ENCODE measurements around the gene SIK3.

The SIK3 gene

DNA sequence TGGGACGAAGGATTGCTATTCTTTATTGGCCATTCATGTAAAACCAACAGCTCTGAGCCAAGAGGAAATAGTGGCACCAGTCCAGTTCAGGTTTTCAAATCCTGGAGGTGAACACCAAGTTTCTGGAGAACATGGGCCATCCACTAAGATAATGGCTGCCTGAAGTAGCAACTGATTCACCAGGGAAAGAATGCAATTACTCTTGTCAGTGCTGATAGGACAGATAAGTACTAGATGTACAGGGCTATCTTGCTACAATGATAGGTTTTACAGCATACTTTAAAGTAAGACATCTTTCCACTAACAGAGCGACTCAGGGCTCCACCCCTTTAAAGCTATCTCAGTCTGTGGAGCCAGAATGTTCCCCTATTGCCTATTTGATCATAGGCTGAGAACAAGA is 224.0 kb downstream of the SIK3 start:
- no peak overlapping the region for H3K4me3 ChIP-seq
- H3K9ac ChIP-seq (ENCODE audit: insufficient read length): no peak overlapping the region
- H3K27ac ChIP-seq: no peak overlapping the region
- no peak for DNase-seq (ENCODE audit: low read depth, low spot score)
- no peaks in the 10 kb centered on the region for H3K9me3 ChIP-seq (ENCODE audit: low read depth, low read length)
- H3K36me3 ChIP-seq (ENCODE audit: insufficient read depth, low read length): peaks cover 46% of the 10 kb centered on the region; the same call in 1 of the 2 replicates
- TF ChIP-seq POLR2AphosphoS5 (IDR thresholded peaks at IDR 0.05; ENCODE audit: borderline replicate concordance, low read depth, low read length) (no peak), EZH2 (IDR thresholded peaks at IDR 0.05) (no peak)

DNA sequence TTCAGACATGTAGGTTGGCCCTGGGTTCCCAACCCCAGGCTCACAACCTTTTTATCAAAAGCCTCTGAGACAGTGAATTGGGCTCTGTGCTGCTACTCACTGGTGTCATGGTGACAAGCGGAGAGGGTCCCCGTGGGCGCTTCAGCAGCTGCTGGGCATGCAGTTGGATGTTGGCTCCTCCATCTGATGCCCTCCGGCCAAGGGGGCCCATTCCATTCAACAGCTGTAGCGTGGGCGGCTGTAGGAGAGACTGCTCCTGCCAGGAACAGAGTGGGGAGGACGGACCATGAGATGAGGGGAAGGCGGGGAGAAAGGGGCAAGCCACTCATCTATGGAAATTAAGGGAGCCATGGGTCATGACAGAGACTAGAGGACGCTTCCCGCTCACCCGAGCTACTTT is 224.8 kb downstream of the SIK3 start:
- no peak overlapping the region for H3K4me3 ChIP-seq
- no peaks in the 10 kb centered on the region for H3K9me3 ChIP-seq (ENCODE audit: low read depth, low read length)
- H3K9ac ChIP-seq (ENCODE audit: insufficient read length): no peak overlapping the region
- peaks cover 53% of the 10 kb centered on the region for H3K36me3 ChIP-seq (ENCODE audit: insufficient read depth, low read length)
- TF ChIP-seq EZH2 (IDR thresholded peaks at IDR 0.05): no peak
- TF ChIP-seq FOXP2 (optimal IDR thresholded peaks at IDR 0.05; ENCODE audit: control extremely low read depth, extremely low read length, insufficient read depth): no peak
- TF ChIP-seq POLR2AphosphoS5 (IDR thresholded peaks at IDR 0.05; ENCODE audit: borderline replicate concordance, low read depth, low read length): no peak
- no peak overlapping the region for H3K27ac ChIP-seq
- DNase-seq (ENCODE audit: low read depth, low spot score): no peak

DNA sequence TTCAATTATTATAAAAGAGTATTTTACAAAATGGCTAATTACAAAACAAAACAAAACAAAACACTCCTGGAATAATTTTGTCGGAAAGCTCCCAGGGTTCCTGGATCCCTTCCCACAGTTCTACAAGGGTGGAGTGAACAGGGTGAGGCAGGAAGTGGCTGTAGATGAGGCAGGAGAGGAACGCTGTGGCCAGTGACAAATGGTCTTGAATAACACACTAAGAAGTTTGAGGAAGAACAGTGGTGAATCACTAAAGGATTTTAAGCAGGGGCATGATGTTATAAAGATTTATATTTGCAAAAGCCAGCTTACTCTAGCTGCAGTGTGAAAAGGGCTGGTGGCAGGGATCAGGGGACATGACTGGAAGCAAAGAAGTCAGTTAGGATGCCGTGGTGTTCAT is 227.0 kb downstream of the SIK3 start:
- H3K9me3 ChIP-seq (ENCODE audit: low read depth, low read length): no peaks in the 10 kb centered on the region
- H3K4me3 ChIP-seq: no peak overlapping the region
- H3K27ac ChIP-seq: no peak overlapping the region
- TF ChIP-seq FOXP2 (optimal IDR thresholded peaks at IDR 0.05; ENCODE audit: control extremely low read depth, extremely low read length, insufficient read depth) (no peak), POLR2AphosphoS5 (IDR thresholded peaks at IDR 0.05; ENCODE audit: borderline replicate concordance, low read depth, low read length) (no peak), EZH2 (IDR thresholded peaks at IDR 0.05) (no peak)
- no peak for DNase-seq (ENCODE audit: low read depth, low spot score)
- H3K36me3 ChIP-seq (ENCODE audit: insufficient read depth, low read length): peaks cover 69% of the 10 kb centered on the region
- no peak overlapping the region for H3K9ac ChIP-seq (ENCODE audit: insufficient read length)

DNA sequence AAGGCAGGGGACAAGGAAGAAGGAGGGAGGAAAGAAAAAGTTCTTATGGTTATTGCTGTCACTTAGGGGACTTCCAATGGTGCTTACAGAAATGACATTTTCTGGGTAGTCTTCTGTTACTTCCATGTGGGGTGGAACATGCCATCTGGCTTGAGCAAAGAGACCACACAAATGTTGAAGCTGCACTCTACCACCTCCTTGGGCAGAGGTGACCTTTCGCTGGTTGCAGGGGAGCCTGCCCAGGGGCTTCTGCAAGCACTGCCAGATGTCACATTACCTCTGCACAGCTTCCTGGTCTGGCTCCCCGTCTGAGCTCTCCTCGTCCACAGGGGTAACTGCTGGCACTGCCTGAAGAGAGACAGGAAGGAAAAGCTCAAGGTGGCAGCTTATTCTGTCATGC is 228.2 kb downstream of the SIK3 start:
- Histone ChIP-seq H3K9ac (ENCODE audit: insufficient read length) (no peak overlapping the region), H3K4me3 (no peak overlapping the region), H3K9me3 (ENCODE audit: low read depth, low read length) (no peaks in the 10 kb centered on the region), H3K36me3 (ENCODE audit: insufficient read depth, low read length) (peaks cover 70% of the 10 kb centered on the region), H3K27ac (no peak overlapping the region)
- no peak for TF ChIP-seq POLR2AphosphoS5 (IDR thresholded peaks at IDR 0.05; ENCODE audit: borderline replicate concordance, low read depth, low read length)
- no peak for TF ChIP-seq FOXP2 (optimal IDR thresholded peaks at IDR 0.05; ENCODE audit: control extremely low read depth, extremely low read length, insufficient read depth)
- TF ChIP-seq EZH2 (IDR thresholded peaks at IDR 0.05): no peak
- no peak for DNase-seq (ENCODE audit: low read depth, low spot score)

DNA sequence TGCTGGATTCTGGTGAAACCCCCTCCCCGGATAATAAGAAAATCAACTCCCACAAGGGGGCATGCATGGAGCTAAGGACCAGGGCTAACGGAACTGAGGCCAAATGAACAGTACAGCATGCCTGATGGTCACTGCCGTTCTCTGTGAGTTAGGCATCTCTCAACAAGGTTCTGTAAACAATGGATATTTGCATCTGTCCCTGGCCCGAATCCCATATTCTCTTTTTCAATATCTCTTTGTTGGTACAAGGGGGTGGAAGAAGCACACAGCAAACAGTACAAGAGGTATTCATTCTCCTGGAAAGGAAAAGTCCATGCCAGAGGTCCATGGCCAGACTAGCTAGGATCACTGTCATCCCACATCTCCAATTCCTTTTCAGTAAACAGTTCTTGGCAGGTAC is 228.6 kb downstream of the SIK3 start:
- H3K36me3 ChIP-seq (ENCODE audit: insufficient read depth, low read length): peaks cover 74% of the 10 kb centered on the region
- TF ChIP-seq EZH2 (IDR thresholded peaks at IDR 0.05): no peak
- TF ChIP-seq FOXP2 (optimal IDR thresholded peaks at IDR 0.05; ENCODE audit: control extremely low read depth, extremely low read length, insufficient read depth): no peak
- TF ChIP-seq POLR2AphosphoS5 (IDR thresholded peaks at IDR 0.05; ENCODE audit: borderline replicate concordance, low read depth, low read length): no peak
- no peaks in the 10 kb centered on the region for H3K9me3 ChIP-seq (ENCODE audit: low read depth, low read length)
- H3K4me3 ChIP-seq: no peak overlapping the region
- H3K9ac ChIP-seq (ENCODE audit: insufficient read length): no peak overlapping the region
- H3K27ac ChIP-seq: no peak overlapping the region
- no peak for DNase-seq (ENCODE audit: low read depth, low spot score)

DNA sequence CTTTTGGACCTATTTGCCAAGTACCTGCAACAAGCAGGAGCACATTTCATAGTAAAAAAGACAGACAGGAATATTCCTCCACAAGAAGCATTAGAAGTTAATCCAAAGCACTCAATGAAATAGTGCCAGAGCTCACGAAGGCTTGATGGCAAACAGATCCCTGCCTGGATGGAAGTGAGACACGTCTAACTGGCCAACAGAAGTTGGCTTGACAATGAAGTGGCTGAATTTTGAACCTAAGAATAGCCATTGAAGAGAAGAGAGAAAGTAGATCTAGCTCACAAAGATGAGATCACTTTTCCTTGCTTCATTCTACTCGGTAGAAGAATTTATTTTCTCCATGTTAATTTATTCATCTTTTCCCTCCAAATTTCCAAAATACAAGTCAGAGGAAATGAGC is 230.2 kb downstream of the SIK3 start:
- DNase-seq (ENCODE audit: low read depth, low spot score): no peak
- H3K27ac ChIP-seq: no peak overlapping the region
- TF ChIP-seq FOXP2 (optimal IDR thresholded peaks at IDR 0.05; ENCODE audit: control extremely low read depth, extremely low read length, insufficient read depth) (no peak), EZH2 (IDR thresholded peaks at IDR 0.05) (no peak), POLR2AphosphoS5 (IDR thresholded peaks at IDR 0.05; ENCODE audit: borderline replicate concordance, low read depth, low read length) (no peak)
- no peaks in the 10 kb centered on the region for H3K9me3 ChIP-seq (ENCODE audit: low read depth, low read length)
- H3K36me3 ChIP-seq (ENCODE audit: insufficient read depth, low read length): peaks cover 77% of the 10 kb centered on the region
- H3K9ac ChIP-seq (ENCODE audit: insufficient read length): no peak overlapping the region
- no peak overlapping the region for H3K4me3 ChIP-seq

DNA sequence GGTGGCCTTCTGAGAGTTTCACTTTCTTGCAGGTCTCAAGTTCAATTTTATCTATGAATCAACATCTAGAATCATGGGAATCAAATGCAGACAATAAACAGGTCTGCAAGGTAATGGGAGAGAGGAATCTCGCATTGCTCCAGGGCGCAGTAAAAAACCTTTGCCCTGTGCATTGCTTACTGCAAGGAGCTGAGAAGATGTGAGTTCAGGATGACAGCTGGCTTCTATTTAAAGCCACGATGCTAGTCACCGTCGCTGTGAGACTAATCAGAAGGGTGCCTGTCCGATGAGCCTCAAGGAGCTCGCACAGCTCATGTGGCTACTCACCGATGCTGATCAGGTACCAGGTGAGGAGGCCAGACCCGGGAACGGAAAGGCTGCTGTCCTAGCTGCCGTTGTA is 230.6 kb downstream of the SIK3 start:
- H3K9ac ChIP-seq (ENCODE audit: insufficient read length): no peak overlapping the region
- peaks cover 72% of the 10 kb centered on the region for H3K36me3 ChIP-seq (ENCODE audit: insufficient read depth, low read length)
- H3K4me3 ChIP-seq: no peak overlapping the region
- no peak overlapping the region for H3K27ac ChIP-seq
- TF ChIP-seq EZH2 (IDR thresholded peaks at IDR 0.05) (no peak), FOXP2 (optimal IDR thresholded peaks at IDR 0.05; ENCODE audit: control extremely low read depth, extremely low read length, insufficient read depth) (no peak), POLR2AphosphoS5 (IDR thresholded peaks at IDR 0.05; ENCODE audit: borderline replicate concordance, low read depth, low read length) (no peak)
- DNase-seq (ENCODE audit: low read depth, low spot score): no peak
- no peaks in the 10 kb centered on the region for H3K9me3 ChIP-seq (ENCODE audit: low read depth, low read length)

DNA sequence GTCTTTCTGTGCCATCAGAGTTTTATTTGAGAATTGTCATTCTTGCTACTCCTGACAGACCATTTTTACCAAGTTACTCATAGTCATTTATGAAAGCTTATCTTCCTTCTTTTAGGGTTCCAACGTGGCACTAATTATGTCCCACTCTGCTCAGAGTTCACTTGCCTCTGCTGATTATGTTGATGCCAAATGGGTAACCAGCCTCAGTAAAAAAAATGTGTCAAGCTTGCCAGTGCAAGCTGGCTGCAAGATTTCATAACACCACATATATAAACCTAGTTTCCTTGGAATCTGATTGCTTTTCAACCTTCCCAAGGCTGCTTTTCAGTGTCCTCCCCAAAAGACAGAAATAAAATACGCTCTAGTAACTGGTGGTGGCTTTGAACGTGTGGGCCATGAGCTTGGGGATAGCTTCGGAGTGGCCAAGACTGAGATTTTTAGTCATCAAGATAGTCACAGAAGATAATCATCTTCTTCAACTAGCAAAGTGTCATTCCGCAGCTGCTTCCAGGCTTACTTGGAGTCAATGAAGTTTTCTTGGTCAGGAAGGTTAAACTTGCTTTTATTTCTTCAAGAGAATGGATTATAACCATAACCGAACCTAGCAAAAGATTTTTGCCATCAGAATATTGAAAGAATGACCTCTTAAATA is 231.3 kb downstream of the SIK3 start:
- Histone ChIP-seq H3K4me3 (no peak overlapping the region), H3K9me3 (ENCODE audit: low read depth, low read length) (no peaks in the 10 kb centered on the region), H3K9ac (ENCODE audit: insufficient read length) (no peak overlapping the region), H3K27ac (no peak overlapping the region), H3K36me3 (ENCODE audit: insufficient read depth, low read length) (peaks cover 71% of the 10 kb centered on the region)
- no peak for TF ChIP-seq FOXP2 (optimal IDR thresholded peaks at IDR 0.05; ENCODE audit: control extremely low read depth, extremely low read length, insufficient read depth)
- no peak for DNase-seq (ENCODE audit: low read depth, low spot score)

DNA sequence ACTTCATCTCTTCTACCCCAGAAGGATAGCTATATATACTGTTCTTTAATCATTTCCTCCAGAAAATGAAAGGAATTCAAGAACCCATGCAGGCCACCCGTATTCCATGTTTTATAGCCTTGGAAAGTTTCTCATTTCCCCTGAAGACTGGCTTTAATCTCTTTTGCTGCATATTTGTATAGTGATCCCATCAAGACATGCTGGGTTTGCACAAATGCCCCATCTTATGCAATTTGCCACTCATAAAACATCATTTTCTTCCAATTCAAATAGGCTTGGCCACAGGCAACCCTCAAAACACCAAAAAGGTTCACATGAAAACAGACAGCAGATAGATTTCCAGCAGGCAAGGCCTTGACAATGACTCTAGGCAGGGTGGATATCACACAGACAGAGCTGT is 232.5 kb downstream of the SIK3 start:
- no peak overlapping the region for H3K4me3 ChIP-seq
- H3K27ac ChIP-seq: peak overlapping the region; percentile 88
- TF ChIP-seq POLR2AphosphoS5 (IDR thresholded peaks at IDR 0.05; ENCODE audit: borderline replicate concordance, low read depth, low read length) (no peak), EZH2 (IDR thresholded peaks at IDR 0.05) (no peak), FOXP2 (optimal IDR thresholded peaks at IDR 0.05; ENCODE audit: control extremely low read depth, extremely low read length, insufficient read depth) (no peak)
- H3K9ac ChIP-seq (ENCODE audit: insufficient read length): peak overlapping the region; percentile 49
- H3K9me3 ChIP-seq (ENCODE audit: low read depth, low read length): no peaks in the 10 kb centered on the region
- no peak for DNase-seq (ENCODE audit: low read depth, low spot score)
- peaks cover 75% of the 10 kb centered on the region for H3K36me3 ChIP-seq (ENCODE audit: insufficient read depth, low read length)

Data from SK-N-MC (cell line).